ENCODE measurements around the gene FGF1.

FGF1 gene

DNA sequence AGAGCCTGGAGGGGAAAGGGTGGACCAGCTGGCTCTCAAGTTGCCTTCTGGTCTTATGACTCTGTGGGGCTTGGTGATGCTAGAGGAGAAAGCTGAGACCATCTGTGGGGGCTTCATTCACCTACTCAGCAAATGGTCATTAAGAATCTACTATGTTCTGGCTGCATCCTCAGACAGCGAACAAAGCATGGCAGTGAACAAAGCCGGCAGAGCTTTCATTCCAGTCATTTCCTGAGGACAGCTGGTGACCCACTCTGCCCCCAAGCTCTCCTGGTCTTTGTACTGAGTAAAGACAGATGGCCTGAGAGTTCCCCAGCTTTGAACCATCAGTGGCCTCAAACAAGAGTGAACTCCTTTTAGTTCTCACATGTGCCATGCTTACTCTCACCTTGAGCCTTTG is 48.0 kb downstream of the FGF1 start:
- H3K4me1 ChIP-seq (ENCODE audit: control insufficient read depth, insufficient read depth, low read length) = no peaks in the 10 kb centered on the region
- no peaks in the 10 kb centered on the region for H3K36me3 ChIP-seq (ENCODE audit: insufficient read depth, low read length)
- H3K9ac ChIP-seq (ENCODE audit: low read depth, low read length) = no peak overlapping the region
- H3K27me3 ChIP-seq (ENCODE audit: control insufficient read depth, insufficient read depth, low read length) = no peaks in the 10 kb centered on the region
- no peak overlapping the region for H3K4me2 ChIP-seq (ENCODE audit: low read length)
- H3K9me3 ChIP-seq (replicated peaks; ENCODE audit: low read length) = no peaks in the 10 kb centered on the region
- H3K4me3 ChIP-seq (ENCODE audit: low read length) = no peak overlapping the region

DNA sequence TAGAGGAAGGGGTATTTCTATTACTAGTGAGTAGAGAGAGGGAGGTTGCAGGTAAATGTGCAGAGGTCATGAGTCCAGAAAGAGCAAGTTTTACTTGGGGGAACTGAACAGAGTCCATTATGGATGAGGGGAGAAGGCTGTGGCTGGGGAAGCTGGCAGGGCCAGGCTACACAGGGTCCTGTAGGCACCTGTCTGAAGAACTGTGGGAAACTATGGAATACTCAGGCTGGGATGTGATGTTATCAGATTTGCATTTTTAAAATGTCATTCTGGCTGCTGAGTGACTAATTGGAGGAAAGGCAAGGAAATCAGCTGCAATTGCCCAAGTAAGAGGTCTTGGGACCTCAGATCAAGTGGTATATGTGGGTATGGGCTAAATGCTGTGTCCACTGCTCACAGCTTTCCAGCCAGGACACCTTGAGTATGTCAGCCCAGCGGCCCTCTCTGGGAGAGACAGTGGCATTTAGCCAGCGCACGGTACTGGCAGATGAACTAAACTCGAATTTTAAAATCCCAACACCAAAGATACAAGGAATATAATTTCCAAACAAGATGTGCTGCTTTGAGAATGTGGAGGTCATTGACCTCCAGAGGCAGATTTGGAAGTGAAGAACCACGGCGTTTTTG is 49.1 kb downstream of the FGF1 start:
- Histone ChIP-seq H3K4me1 (ENCODE audit: control insufficient read depth, insufficient read depth, low read length) (no peaks in the 10 kb centered on the region), H3K9me3 (replicated peaks; ENCODE audit: low read length) (no peaks in the 10 kb centered on the region), H3K36me3 (ENCODE audit: insufficient read depth, low read length) (no peaks in the 10 kb centered on the region), H3K4me3 (ENCODE audit: low read length) (no peak overlapping the region), H3K9ac (ENCODE audit: low read depth, low read length) (no peak overlapping the region), H3K27me3 (ENCODE audit: control insufficient read depth, insufficient read depth, low read length) (no peaks in the 10 kb centered on the region), H3K4me2 (ENCODE audit: low read length) (no peak overlapping the region)

DNA sequence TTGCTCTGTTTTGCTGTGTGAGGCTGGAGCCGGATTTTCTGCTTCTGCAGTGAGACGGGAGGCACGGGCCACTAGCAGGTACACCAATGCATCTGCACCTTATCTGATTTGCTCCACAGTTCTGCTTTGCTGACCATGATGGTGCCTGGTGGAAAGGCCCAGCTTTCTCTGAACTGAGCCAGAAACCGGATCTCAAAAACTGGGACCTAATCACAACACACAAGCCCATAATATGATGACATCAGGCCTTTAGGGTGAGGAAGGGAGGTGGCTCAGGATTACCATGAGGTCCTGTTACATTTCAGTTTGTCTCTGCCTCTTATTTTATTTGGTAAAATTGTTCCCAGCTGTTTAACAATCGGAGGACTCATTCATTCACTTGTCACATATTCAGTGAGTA is 49.8 kb downstream of the FGF1 start:
- Histone ChIP-seq H3K4me2 (ENCODE audit: low read length) (no peak overlapping the region), H3K4me1 (ENCODE audit: control insufficient read depth, insufficient read depth, low read length) (no peaks in the 10 kb centered on the region), H3K9ac (ENCODE audit: low read depth, low read length) (no peak overlapping the region), H3K36me3 (ENCODE audit: insufficient read depth, low read length) (no peaks in the 10 kb centered on the region), H3K4me3 (ENCODE audit: low read length) (no peak overlapping the region), H3K9me3 (replicated peaks; ENCODE audit: low read length) (no peaks in the 10 kb centered on the region), H3K27me3 (ENCODE audit: control insufficient read depth, insufficient read depth, low read length) (no peaks in the 10 kb centered on the region)

DNA sequence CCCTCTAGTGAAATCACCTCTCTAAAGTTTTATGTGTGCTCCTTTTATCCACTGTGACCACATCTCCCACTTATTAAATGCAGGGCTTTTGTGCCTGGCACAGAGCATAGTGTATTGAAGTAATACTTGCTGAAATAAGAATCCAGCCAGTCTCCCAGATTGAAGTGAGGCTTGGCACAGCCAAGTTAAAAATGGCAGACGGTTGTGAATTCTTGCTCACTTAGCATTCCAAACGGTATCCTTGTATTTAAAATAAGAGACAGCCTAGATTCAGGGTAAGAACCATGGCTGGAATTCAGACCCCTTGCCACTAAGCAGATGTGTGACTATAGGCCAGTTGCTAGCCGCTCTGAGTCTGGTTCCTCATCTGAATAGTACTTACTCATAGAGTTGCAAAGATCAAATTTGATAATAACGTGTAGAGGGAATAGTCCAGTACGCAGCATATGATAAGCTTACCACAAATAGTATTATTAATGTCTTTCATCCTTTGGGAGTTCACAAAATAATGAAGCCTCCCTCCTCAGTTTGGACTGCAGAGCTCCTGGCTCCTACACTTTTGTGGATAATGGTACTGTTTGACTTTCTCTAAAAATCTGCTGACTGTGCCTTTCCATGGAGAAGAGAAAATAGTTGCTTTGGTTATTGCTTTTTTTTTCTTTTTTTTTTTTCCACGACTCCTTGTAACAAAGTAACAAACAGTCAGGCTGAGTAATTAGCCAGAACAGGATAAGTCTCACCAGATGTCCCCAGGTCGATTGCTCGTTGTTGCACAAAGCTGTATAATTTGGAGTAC is 51.5 kb downstream of the FGF1 start:
- Histone ChIP-seq H3K9me3 (replicated peaks; ENCODE audit: low read length) (no peaks in the 10 kb centered on the region), H3K27me3 (ENCODE audit: control insufficient read depth, insufficient read depth, low read length) (no peaks in the 10 kb centered on the region), H3K36me3 (ENCODE audit: insufficient read depth, low read length) (no peaks in the 10 kb centered on the region), H3K4me3 (ENCODE audit: low read length) (no peak overlapping the region), H3K4me2 (ENCODE audit: low read length) (no peak overlapping the region), H3K4me1 (ENCODE audit: control insufficient read depth, insufficient read depth, low read length) (no peaks in the 10 kb centered on the region), H3K9ac (ENCODE audit: low read depth, low read length) (no peak overlapping the region)

DNA sequence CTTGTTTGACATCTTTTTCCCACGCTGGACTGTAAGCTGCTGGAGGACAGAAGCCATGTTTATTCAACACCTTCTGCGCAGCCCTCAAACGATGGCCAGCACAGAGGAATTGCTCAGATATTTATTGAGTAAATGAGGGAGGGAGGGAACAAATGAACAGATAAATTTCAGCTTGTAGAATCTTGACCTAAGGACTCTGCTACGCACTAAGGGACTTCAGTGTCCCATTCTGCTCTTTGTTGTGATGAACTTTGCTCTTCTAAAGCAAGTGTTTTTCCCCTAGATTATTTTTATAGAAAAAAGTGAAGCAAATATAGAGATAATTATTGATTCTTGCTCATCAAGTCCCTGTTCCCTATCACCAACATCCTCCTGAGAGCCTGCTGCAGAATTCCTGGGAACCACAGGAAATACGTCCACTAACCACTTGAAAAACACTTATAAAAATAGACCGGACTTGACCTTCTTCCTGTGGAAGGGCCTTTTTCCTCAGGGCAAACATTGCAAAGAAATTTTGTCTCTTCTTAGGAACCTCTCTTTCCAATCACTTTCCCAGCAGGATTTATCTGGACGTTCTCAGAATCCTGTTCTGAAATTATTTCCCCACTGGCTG is 54.9 kb downstream of the FGF1 start:
- H3K4me2 ChIP-seq (ENCODE audit: low read length) = no peak overlapping the region
- no peak overlapping the region for H3K4me3 ChIP-seq (ENCODE audit: low read length)
- H3K36me3 ChIP-seq (ENCODE audit: insufficient read depth, low read length) = no peaks in the 10 kb centered on the region
- no peaks in the 10 kb centered on the region for H3K4me1 ChIP-seq (ENCODE audit: control insufficient read depth, insufficient read depth, low read length)
- no peaks in the 10 kb centered on the region for H3K27me3 ChIP-seq (ENCODE audit: control insufficient read depth, insufficient read depth, low read length)
- no peaks in the 10 kb centered on the region for H3K9me3 ChIP-seq (replicated peaks; ENCODE audit: low read length)
- no peak overlapping the region for H3K9ac ChIP-seq (ENCODE audit: low read depth, low read length)

DNA sequence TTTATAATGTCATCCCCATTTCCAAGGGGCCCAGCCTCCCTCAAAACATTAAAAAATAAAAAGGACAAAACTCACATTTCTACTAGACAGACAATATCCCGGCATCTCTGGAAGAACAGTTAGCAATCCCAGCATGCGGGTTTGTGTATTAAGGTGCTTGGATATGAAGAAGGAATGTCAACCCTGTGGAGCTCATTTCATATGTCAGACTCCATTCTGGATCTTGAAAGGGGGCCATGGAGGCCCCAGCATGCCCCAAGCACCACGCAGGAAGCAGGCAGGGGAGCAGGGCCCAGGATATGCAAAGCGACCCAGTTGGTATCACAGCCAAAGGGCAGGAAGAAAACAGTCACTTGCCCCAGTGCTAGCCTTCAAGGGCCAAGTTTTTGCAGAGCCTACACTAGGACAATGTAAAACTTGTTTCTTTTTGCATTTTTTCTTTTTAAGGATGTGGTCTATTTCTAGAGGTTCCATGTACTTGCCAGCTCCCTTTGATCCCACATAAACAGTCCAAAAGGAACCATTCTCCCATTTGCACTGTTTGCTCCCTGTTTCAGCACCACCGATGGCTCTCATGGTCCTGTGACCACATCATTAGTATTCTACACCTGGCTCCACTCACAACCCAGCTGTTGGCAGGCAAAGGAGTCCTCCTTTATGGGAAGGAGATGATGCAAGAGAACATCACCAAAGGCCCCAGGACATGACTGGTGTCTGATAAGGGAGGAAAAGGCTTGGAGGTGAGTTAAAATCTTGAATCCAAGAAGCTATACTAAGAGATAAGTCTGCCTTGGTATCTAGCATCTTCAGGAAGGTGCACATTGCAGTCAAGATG is 58.3 kb downstream of the FGF1 start:
- Histone ChIP-seq H3K27me3 (ENCODE audit: control insufficient read depth, insufficient read depth, low read length) (no peaks in the 10 kb centered on the region), H3K4me1 (ENCODE audit: control insufficient read depth, insufficient read depth, low read length) (peaks cover 12% of the 10 kb centered on the region), H3K4me2 (ENCODE audit: low read length) (no peak overlapping the region), H3K9me3 (replicated peaks; ENCODE audit: low read length) (no peaks in the 10 kb centered on the region), H3K9ac (ENCODE audit: low read depth, low read length) (no peak overlapping the region), H3K4me3 (ENCODE audit: low read length) (no peak overlapping the region), H3K36me3 (ENCODE audit: insufficient read depth, low read length) (no peaks in the 10 kb centered on the region)

DNA sequence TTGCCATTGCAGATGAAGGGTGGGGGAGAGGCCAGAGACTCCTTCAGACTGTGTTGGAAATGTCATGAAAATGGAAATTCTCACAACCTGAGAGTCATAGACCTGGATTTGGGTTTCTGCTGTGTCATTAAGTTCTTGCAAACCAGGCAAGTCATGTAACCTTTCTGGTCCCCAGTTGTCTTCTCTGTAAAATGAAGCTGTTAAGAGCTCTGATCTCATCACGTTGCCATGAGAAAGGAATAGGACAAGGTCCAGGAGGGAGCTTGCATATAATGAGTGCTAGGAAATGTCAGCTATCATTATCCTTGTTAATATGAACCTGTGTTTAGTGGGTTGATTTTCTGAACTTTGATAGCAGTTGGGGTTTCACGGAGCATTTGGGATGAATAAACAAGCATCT is 59.1 kb downstream of the FGF1 start:
- Histone ChIP-seq H3K4me2 (ENCODE audit: low read length) (no peak overlapping the region), H3K4me1 (ENCODE audit: control insufficient read depth, insufficient read depth, low read length) (peaks cover 16% of the 10 kb centered on the region), H3K9me3 (replicated peaks; ENCODE audit: low read length) (no peaks in the 10 kb centered on the region), H3K9ac (ENCODE audit: low read depth, low read length) (no peak overlapping the region), H3K4me3 (ENCODE audit: low read length) (no peak overlapping the region), H3K27me3 (ENCODE audit: control insufficient read depth, insufficient read depth, low read length) (no peaks in the 10 kb centered on the region), H3K36me3 (ENCODE audit: insufficient read depth, low read length) (no peaks in the 10 kb centered on the region)

DNA sequence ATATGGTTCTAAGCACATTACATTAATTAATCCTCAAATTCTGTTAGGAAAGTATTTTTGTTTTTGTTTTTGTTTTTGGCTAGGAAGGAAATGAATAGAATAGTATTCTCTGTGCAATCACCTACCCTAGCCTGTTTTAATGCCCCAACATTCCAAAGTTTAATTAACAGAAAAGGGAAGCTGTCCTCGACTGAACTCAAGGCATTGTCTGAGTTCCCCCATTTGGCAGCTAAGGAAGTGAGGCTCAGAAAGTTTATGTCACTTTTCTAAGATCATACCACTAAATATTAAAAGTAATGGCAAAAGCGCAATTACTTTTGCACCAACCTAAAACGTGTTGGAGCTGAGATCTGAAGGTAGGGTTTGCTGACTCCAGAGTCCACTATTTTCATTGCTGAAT is 59.8 kb downstream of the FGF1 start:
- H3K9me3 ChIP-seq (replicated peaks; ENCODE audit: low read length) = no peaks in the 10 kb centered on the region
- H3K4me3 ChIP-seq (ENCODE audit: low read length) = no peak overlapping the region
- peaks cover 23% of the 10 kb centered on the region for H3K4me1 ChIP-seq (ENCODE audit: control insufficient read depth, insufficient read depth, low read length)
- no peaks in the 10 kb centered on the region for H3K36me3 ChIP-seq (ENCODE audit: insufficient read depth, low read length)
- H3K9ac ChIP-seq (ENCODE audit: low read depth, low read length) = no peak overlapping the region
- H3K4me2 ChIP-seq (ENCODE audit: low read length) = no peak overlapping the region
- no peaks in the 10 kb centered on the region for H3K27me3 ChIP-seq (ENCODE audit: control insufficient read depth, insufficient read depth, low read length)

DNA sequence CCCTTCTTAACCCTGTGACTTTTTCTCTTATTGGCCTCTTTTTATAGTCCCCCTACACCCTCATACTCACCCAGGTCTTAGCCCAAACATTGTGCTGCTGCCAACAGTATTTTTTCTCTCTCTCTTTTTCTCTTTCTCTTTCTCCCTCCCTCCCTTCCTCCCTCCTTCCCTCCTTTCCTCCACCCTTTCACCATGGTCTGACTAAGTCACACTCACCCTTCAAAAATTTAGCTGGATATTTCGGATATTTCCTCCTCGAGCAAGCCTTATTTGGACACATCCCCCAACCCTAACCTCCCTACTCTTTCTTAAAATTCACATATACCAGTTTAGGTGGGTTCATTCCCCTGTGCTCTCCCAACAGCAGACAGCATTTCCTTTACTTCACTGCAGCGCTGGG is 64.7 kb downstream of the FGF1 start:
- Histone ChIP-seq H3K9me3 (replicated peaks; ENCODE audit: low read length) (no peaks in the 10 kb centered on the region), H3K36me3 (ENCODE audit: insufficient read depth, low read length) (no peaks in the 10 kb centered on the region), H3K4me2 (ENCODE audit: low read length) (peak overlapping the region; percentile 70), H3K4me1 (ENCODE audit: control insufficient read depth, insufficient read depth, low read length) (peaks cover 44% of the 10 kb centered on the region), H3K9ac (ENCODE audit: low read depth, low read length) (peak overlapping the region; percentile 70), H3K4me3 (ENCODE audit: low read length) (peak overlapping the region; percentile 55), H3K27me3 (ENCODE audit: control insufficient read depth, insufficient read depth, low read length) (no peaks in the 10 kb centered on the region)

DNA sequence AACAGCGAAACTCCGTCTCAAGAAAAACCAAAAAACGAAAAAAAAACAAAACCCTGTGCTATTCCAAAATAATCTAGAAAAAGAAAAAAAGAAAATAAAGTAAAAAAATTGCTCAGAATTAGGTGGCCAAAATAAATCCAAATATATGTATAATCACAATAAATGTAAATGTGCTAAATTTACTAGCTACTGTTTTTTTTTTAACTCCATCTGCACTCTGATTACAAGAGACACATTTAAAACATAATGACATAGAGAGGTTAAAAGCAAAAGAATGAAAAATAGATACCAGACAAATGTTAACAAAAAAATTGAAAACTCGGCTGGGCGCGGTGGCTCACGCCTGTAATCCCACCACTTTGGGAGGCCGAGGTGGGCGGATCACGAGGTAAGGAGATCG is 66.1 kb downstream of the FGF1 start:
- no peak overlapping the region for H3K4me2 ChIP-seq (ENCODE audit: low read length)
- H3K27me3 ChIP-seq (ENCODE audit: control insufficient read depth, insufficient read depth, low read length) = no peaks in the 10 kb centered on the region
- H3K9me3 ChIP-seq (replicated peaks; ENCODE audit: low read length) = no peaks in the 10 kb centered on the region
- no peaks in the 10 kb centered on the region for H3K36me3 ChIP-seq (ENCODE audit: insufficient read depth, low read length)
- H3K9ac ChIP-seq (ENCODE audit: low read depth, low read length) = no peak overlapping the region
- H3K4me3 ChIP-seq (ENCODE audit: low read length) = no peak overlapping the region
- H3K4me1 ChIP-seq (ENCODE audit: control insufficient read depth, insufficient read depth, low read length) = peaks cover 35% of the 10 kb centered on the region

DNA sequence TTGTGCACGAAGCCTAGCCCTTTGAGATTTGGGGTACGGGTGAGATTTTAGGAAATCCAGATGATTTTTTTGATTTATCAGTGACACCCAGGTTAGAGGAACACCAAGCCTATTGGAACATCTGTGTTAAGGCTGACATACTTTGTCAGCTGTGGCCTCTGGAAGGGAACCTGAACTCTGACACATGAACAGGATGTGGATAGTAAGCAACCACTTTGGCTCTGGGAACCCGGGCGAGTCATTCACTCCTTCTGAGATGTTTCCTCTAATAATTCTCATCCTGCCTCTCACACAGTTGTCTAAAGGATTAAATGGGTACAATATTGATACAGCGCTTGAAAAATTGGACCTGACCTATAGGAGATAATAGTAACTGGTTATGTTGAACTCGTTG is 67.8 kb downstream of the FGF1 start:
- no peaks in the 10 kb centered on the region for H3K9me3 ChIP-seq (replicated peaks; ENCODE audit: low read length)
- no peaks in the 10 kb centered on the region for H3K36me3 ChIP-seq (ENCODE audit: insufficient read depth, low read length)
- H3K4me1 ChIP-seq (ENCODE audit: control insufficient read depth, insufficient read depth, low read length) = peaks cover 32% of the 10 kb centered on the region
- H3K27me3 ChIP-seq (ENCODE audit: control insufficient read depth, insufficient read depth, low read length) = no peaks in the 10 kb centered on the region
- peak overlapping the region; percentile 3 for H3K4me2 ChIP-seq (ENCODE audit: low read length)
- H3K9ac ChIP-seq (ENCODE audit: low read depth, low read length) = peak overlapping the region; percentile 29
- H3K4me3 ChIP-seq (ENCODE audit: low read length) = no peak overlapping the region
